CD14-positive monocyte (primary cell): ENCODE measurements around the gene ARRDC1. TPM values are rescaled to one million over a fixed set of nuclear protein-coding genes. Genes with fewer than 3 reads are reported as not detected.
A peak's percentile ranks its signal among the peaks of the same experiment; 100 is the strongest.

Source experiments
- DNase-seq, 3 donors: peaks; one replicate each; pipeline ENCODE4 v3.0.0-alpha.2; 2011 to 2022
- H2AFZ ChIP-seq: 2 replicates; pipeline ENCODE4 v1.6.0; 2012; ENCODE audit warnings: mild to moderate bottlenecking, low read depth, low read length, inconsistent platforms; ENCODE audit not compliant: insufficient read depth, poor library complexity, severe bottlenecking
- H3K27ac ChIP-seq, 2 donors: 1 replicate in 1 of 2; 2 replicates in 1 of 2; pipeline ENCODE4 v1.5.1; 2012 to 2013; ENCODE audit warnings: low read length in 2 of 2, control low read depth in 1 of 2, inconsistent platforms in 1 of 2, low read depth in 1 of 2, mild to moderate bottlenecking in 1 of 2
- H3K27me3 ChIP-seq, 2 donors: one replicate each; pipeline versions ENCODE4 v1.6.0 to v1.6.1; 2011 to 2013; ENCODE audit warnings: low read length in 2 of 2; ENCODE audit not compliant: control insufficient read depth in 2 of 2, insufficient read depth in 2 of 2
- H3K36me3 ChIP-seq, 2 donors: replicated peaks in 1 of 2; 1 replicate in 1 of 2; 2 replicates in 1 of 2; pipeline versions ENCODE4 v1.5.1 to v1.6.1; 2012 to 2013; ENCODE audit warnings: low read length in 2 of 2, control low read depth in 1 of 2, inconsistent platforms in 1 of 2, mild to moderate bottlenecking in 1 of 2; ENCODE audit not compliant: insufficient read depth in 2 of 2, control insufficient read depth in 1 of 2
- H3K4me1 ChIP-seq, 2 donors: 1 replicate in 1 of 2; 2 replicates in 1 of 2; pipeline versions ENCODE4 v1.5.1 to v1.6.1; 2012 to 2013; ENCODE audit warnings: low read length in 2 of 2, control low read depth in 1 of 2, inconsistent platforms in 1 of 2, mild to moderate bottlenecking in 1 of 2, moderate library complexity in 1 of 2; ENCODE audit not compliant: insufficient read depth in 2 of 2, control insufficient read depth in 1 of 2
- H3K4me2 ChIP-seq: replicated peaks from 2 replicates; pipeline ENCODE3; 2012; ENCODE audit warnings: low read length, moderate library complexity, mild to moderate bottlenecking; ENCODE audit not compliant: poor library complexity, severe bottlenecking; ENCODE audit errors: extremely low read depth
- H3K4me3 ChIP-seq, 3 experiments: fragments of 200-600 bp in 1 of 3; sonication (generic) in 1 of 3; replicated peaks in 1 of 3; 1 replicate in 2 of 3; 2 replicates in 1 of 3; pipeline ENCODE4 v1.5.1; 2011 to 2013; ENCODE audit warnings: low read length in 3 of 3, mild to moderate bottlenecking in 3 of 3, control low read depth in 2 of 3, low read depth in 2 of 3, inconsistent platforms in 1 of 3, moderate library complexity in 1 of 3
- H3K79me2 ChIP-seq: 2 replicates; pipeline ENCODE4 v1.6.0; 2012; ENCODE audit warnings: mild to moderate bottlenecking, control low read depth, inconsistent platforms, low read length, moderate library complexity; ENCODE audit not compliant: insufficient read depth
- H3K9ac ChIP-seq: 2 replicates; pipeline ENCODE4 v1.6.0; 2017; ENCODE audit warnings: low read length, mild to moderate bottlenecking; ENCODE audit not compliant: insufficient read depth, poor library complexity, severe bottlenecking
- H3K9me3 ChIP-seq, 2 donors: replicated peaks in 1 of 2; 1 replicate in 1 of 2; 2 replicates in 1 of 2; pipeline versions ENCODE4 v1.5.1 to v1.6.1; 2012 to 2013; ENCODE audit warnings: low read length in 2 of 2, control low read depth in 1 of 2; ENCODE audit not compliant: control insufficient read depth in 1 of 2, insufficient read depth in 1 of 2
- H4K20me1 ChIP-seq: 2 replicates; pipeline ENCODE4 v1.6.0; 2012; ENCODE audit warnings: mild to moderate bottlenecking, low read length, control low read depth, moderate library complexity; ENCODE audit not compliant: insufficient read depth
- H3K27ac Mint-ChIP-seq, 7 donors: one replicate each; pipeline ENCODE4 v1.8.0; 2020; ENCODE audit warnings: mild to moderate bottlenecking in 7 of 7, mixed read lengths in 7 of 7, moderate library complexity in 6 of 7, inconsistent platforms in 2 of 7
- H3K27me3 Mint-ChIP-seq, 3 donors: one replicate each; pipeline ENCODE4 v1.8.0; 2021 to 2022; ENCODE audit warnings: low read depth in 3 of 3, mild to moderate bottlenecking in 3 of 3, mixed read lengths in 3 of 3, moderate library complexity in 3 of 3, inconsistent platforms in 1 of 3
- H3K36me3 Mint-ChIP-seq, 2 donors: one replicate each; pipeline ENCODE4 v1.8.0; 2020; ENCODE audit warnings: mixed read lengths in 2 of 2, inconsistent platforms in 1 of 2, mild to moderate bottlenecking in 1 of 2
- H3K4me1 Mint-ChIP-seq: one replicate; pipeline ENCODE4 v1.8.0; 2020; ENCODE audit warnings: mild to moderate bottlenecking, mixed read lengths
- H3K4me3 Mint-ChIP-seq, 2 donors: one replicate each; pipeline ENCODE4 v1.8.0; 2020; ENCODE audit warnings: mild to moderate bottlenecking in 2 of 2, mixed read lengths in 2 of 2, moderate library complexity in 1 of 2
- H3K9me3 Mint-ChIP-seq, 7 donors: one replicate each; pipeline ENCODE4 v1.8.0; 2020 to 2022; ENCODE audit warnings: mixed read lengths in 7 of 7, mild to moderate bottlenecking in 6 of 7, moderate library complexity in 6 of 7, inconsistent platforms in 2 of 7
- WGBS: methylation state at CpG from one replicate; pipeline ENCODE4 v1.1.5; 2013; ENCODE audit warnings: missing lambda C conversion rate; ENCODE audit not compliant: insufficient coverage; 5-methylcytosine and 5-hydroxymethylcytosine counted together
- intact Hi-C, 2 donors: fragments of 100-400 bp; cut with micrococcal nuclease; formaldehyde crosslinking; loops; one replicate each; pipeline versions ENCODE4 v1.15.0 to v1.15.1; 2023
- polyA plus RNA-seq, 3 donors: library from polyadenylated mRNA; depleted of rRNA in 1 of 3; unstranded in 2 of 3; stranded (reverse) in 1 of 3; fragments of 300-500 nt in 2 of 3; fragments of >200 nt in 1 of 3; fragmentation: Illumina TruSeq in 2 of 3; gene quantifications; 1 replicate in 2 of 3; 2 replicates in 1 of 3; pipeline ENCODE4 v1.2.3, GENCODE V29; 2012 to 2021
- TF ChIP-seq, protein P1 (sequence below): fragments of 200-600 bp; IDR thresholded peaks from one replicate; pipeline ENCODE4 v1.8.0; 2022; ENCODE audit warnings: antibody characterized with exemption, mild to moderate bottlenecking

The ARRDC1 gene
- polyA plus RNA-seq, 3 donors = 83.2 to 454 (median 87.6) TPM

DNA sequence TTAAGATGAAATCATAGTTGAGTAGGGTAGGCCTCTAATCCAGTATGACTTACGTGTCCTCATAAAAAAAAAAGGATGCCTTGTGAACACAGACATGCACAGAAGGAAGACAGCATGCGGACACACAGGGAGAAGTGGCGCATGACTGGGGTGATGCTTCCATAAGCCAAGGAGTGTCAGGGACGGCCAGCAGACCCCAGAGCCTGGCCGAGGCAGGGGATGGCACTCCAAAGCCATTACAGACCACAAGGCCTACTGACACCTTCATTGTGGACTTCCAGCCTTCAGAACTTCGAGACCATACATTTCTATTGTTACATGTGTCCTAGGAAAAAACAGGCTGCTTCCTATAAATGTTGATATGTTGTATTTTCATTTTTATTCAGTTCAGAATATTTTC lies 33.2 kb downstream of the ARRDC1 start:
- no peak for DNase-seq
- peaks cover 5 to 13% of the 10 kb centered on the region in 2 donors for H3K4me1 ChIP-seq
- peaks cover 15 to 47% of the 10 kb centered on the region in 2 donors for H3K36me3 Mint-ChIP-seq
- H3K9ac ChIP-seq = peak overlapping the region; percentile 40
- H4K20me1 ChIP-seq = peaks cover 70% of the 10 kb centered on the region
- intact Hi-C loops = no loop called here
- no peaks in the 10 kb centered on the region for H3K9me3 ChIP-seq
- TF ChIP-seq, protein P1, sequence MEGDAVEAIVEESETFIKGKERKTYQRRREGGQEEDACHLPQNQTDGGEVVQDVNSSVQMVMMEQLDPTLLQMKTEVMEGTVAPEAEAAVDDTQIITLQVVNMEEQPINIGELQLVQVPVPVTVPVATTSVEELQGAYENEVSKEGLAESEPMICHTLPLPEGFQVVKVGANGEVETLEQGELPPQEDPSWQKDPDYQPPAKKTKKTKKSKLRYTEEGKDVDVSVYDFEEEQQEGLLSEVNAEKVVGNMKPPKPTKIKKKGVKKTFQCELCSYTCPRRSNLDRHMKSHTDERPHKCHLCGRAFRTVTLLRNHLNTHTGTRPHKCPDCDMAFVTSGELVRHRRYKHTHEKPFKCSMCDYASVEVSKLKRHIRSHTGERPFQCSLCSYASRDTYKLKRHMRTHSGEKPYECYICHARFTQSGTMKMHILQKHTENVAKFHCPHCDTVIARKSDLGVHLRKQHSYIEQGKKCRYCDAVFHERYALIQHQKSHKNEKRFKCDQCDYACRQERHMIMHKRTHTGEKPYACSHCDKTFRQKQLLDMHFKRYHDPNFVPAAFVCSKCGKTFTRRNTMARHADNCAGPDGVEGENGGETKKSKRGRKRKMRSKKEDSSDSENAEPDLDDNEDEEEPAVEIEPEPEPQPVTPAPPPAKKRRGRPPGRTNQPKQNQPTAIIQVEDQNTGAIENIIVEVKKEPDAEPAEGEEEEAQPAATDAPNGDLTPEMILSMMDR = no peak
- peak overlapping the region in 1 of 3 experiments; percentile 49 for H3K4me3 ChIP-seq
- H3K79me2 ChIP-seq = peaks cover 93% of the 10 kb centered on the region
- peak overlapping the region in 5 of 7 donors; percentile 29 to 88 (median 67) for H3K27ac Mint-ChIP-seq
- H3K27me3 ChIP-seq = no peaks in the 10 kb centered on the region
- WGBS = 87% methylated on average over 3 of the region's 6 CpGs
- peaks cover 27% of the 10 kb centered on the region for H3K4me1 Mint-ChIP-seq
- no peak overlapping the region for H2AFZ ChIP-seq
- no peaks in the 10 kb centered on the region for H3K27me3 Mint-ChIP-seq
- peak overlapping the region in 1 of 2 donors; percentile 80 for H3K27ac ChIP-seq
- H3K4me3 Mint-ChIP-seq = no peak overlapping the region
- peak overlapping the region; percentile 57 for H3K4me2 ChIP-seq
- H3K36me3 ChIP-seq = peaks cover 7 to 18% of the 10 kb centered on the region in 2 donors
- no peaks in the 10 kb centered on the region for H3K9me3 Mint-ChIP-seq

DNA sequence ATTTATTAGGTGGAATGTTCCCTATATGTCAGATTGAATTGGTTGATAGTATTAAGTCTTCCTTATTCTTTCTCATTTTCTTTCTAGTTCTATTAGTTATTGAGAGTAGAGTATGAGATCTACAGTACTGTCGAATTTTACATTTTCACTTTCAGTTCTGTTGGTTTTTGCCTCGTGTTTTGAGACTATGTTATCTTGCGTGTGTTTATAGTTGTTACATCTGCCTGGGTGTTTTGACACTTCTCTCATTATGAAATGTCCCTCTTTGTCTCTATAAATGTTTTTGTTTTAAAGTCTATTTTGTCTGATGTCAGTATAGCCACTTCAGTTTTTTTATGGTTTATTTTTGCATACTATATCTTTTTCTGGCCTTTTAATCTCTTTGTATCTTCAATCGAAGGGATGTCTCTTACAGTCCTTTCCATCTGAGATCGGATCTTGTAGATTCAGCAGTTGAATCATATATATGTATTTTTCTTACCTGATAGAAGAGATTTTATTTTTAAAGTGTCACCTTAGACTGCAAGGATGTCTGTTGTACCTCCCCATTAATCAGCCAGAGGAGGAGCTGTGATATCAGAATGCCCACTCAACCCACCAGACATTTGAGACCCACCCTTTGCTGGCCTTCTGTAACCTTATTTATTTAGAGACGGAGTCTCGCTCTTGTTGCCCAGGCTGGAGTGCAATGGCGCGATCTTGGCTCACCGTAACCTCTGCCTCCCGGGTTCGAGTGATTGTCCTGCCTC lies 34.0 kb downstream of the ARRDC1 start:
- DNase-seq = peak in 1 of 3 donors; percentile 26
- H3K4me1 ChIP-seq = peaks cover 13 to 20% of the 10 kb centered on the region in 2 donors
- TF ChIP-seq, protein P1 = no peak
- Mint-ChIP-seq H3K4me3 (peak overlapping the region; percentile 63 to 83), H3K4me1 (peaks cover 31% of the 10 kb centered on the region), H3K9me3 (no peaks in the 10 kb centered on the region), H3K27ac (peak overlapping the region; percentile 17 to 90 (median 76)), H3K36me3 (peaks cover 19 to 47% of the 10 kb centered on the region in 2 donors), H3K27me3 (no peaks in the 10 kb centered on the region)
- 96% methylated on average over 7 of the region's 12 CpGs for WGBS
- intact Hi-C loops = no loop called here
- peak overlapping the region; percentile 40 for H3K9ac ChIP-seq
- peaks cover 70% of the 10 kb centered on the region for H4K20me1 ChIP-seq
- no peaks in the 10 kb centered on the region for H3K9me3 ChIP-seq
- no peaks in the 10 kb centered on the region for H3K27me3 ChIP-seq
- H3K27ac ChIP-seq = peak overlapping the region in 1 of 2 donors; percentile 80
- H2AFZ ChIP-seq = peak overlapping the region; percentile 5
- peak overlapping the region; percentile 57 for H3K4me2 ChIP-seq
- peaks cover 93% of the 10 kb centered on the region for H3K79me2 ChIP-seq
- peak overlapping the region in 2 of 3 experiments; percentile 15 to 49 for H3K4me3 ChIP-seq
- peaks cover 10 to 21% of the 10 kb centered on the region in 2 donors for H3K36me3 ChIP-seq
